ENCODE measurements around the gene BFSP2.
"Not testable (repeated sequence)": the region's sequence is repeated elsewhere in the genome, so short reads cannot be mapped to it uniquely, and the experiment has no call there.

BFSP2 gene

GRCh38 chr3:133457465-133458067, 57.7 kb downstream of the BFSP2 start:
- DNase-seq (ENCODE audit: low read depth) = no peak

- DNase-seq (ENCODE audit: low read depth) = peak; percentile 26
Observed at GRCh38 chr3:133459400-133459799, 59.5 kb downstream of the BFSP2 start.

DNA sequence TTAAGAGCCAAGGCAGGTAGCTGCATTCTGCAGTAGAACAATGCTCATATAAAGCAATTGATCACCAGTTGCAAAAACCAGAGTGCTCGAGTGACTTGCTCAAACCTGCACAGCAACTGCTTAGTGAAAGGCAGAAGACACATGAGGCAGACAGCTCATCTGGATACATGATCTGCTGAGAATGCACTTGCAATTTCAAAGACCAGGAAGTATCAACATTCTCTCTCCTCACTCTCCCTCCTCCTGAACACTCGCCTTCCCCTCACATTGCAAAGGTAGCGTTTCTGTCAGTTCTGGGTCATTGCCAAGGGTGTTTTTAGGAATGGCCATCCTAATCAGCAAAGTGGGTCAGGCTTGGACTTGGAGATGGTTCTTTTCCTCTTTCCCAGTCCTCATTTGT, 61.0 kb downstream of the BFSP2 start:
- no peak for DNase-seq (ENCODE audit: low read depth)

DNA sequence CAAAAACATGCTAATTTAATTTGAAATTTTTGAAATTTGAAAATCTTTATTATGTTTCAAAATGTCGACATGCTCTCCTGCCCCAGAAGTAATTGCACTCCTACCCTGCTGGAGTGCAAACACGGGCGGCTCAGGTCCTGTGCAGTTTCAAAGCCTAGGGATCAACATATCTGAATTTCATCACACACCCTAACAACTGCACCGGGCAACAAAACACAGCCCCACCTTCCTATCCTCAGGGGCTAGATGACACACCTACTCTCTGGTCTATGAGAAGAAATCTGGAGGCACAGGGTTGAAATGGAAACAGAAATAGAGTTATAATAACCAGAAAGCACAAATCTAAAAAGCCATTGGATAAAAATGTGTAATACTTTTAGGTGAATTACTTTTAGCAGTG, 61.4 kb downstream of the BFSP2 start:
- no peak for DNase-seq (ENCODE audit: low read depth)

- no peak for DNase-seq (ENCODE audit: low read depth)
Observed at GRCh38 chr3:133463347-133463860, 63.5 kb downstream of the BFSP2 start.

DNA sequence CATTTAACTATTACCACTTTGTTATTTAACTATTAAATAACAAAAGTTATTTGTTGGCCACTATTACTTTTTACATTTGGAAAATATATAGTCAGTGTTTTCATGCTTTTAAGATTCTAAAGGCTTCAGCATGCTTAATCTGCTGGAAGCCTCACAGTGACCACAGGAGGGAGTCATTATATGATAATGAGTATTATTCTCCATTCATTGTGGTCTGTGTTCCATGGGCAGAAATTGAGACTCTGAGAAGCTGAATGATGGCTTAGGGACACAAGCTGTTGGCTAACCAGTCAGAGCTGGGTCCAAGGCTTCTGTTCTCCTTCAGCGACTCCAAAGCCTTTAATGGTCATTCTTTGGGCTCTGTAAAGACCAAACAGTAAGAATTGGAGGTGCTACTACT, 64.7 kb downstream of the BFSP2 start:
- DNase-seq (ENCODE audit: low read depth) = peak; percentile 53

- DNase-seq (ENCODE audit: low read depth) = peak; percentile 12
Observed at GRCh38 chr3:133466531-133467386, 66.9 kb downstream of the BFSP2 start.

DNA sequence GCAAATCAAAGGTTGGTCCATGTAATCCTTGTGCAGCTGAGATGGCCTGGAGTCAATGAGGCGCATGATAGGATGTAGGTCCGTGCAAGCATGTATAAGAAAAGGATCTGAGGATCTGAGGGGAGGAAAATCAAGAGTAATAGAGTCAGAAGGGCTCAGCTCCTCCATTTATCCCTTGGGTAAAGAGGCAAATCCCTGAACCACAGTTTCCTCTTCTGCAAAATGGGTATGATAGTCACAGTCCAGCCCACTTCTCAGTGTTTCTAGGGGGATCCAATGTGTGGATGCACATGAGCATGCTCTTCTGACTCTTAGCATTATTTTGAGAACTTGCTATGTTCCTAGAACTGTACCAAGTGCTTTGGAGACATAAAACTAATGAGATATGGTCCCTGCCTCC, 67.9 kb downstream of the BFSP2 start:
- DNase-seq (ENCODE audit: low read depth) = no peak

DNA sequence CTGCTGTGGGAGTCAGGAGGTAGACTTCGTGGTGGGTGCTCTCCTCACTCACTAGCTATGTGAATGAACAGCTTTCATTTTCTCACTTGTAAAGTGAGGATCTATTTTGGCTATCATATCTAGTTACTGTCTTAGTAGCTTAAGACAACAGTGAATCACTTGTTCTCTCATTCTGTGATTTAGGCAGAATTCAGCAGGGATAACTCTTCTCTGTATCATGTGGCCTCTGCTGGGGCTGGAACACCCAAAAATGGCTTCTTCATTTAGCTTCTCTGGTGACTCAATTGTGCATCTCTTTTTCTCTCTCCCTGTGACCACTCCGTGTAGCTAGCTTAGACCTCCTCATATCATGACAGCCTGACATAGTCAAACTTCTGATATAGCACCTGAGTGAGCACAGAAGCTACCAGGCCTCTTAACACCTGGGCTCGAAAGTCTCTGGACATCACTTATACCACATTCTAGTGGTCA, 68.4 kb downstream of the BFSP2 start:
- DNase-seq (ENCODE audit: low read depth) = no peak

- DNase-seq (ENCODE audit: low read depth) = peak; percentile 77
Observed at GRCh38 chr3:133469140-133469731, 69.4 kb downstream of the BFSP2 start.

GRCh38 chr3:133472242-133472641, 72.4 kb downstream of the BFSP2 start:
- peak; percentile 45 for DNase-seq (ENCODE audit: low read depth)

DNA sequence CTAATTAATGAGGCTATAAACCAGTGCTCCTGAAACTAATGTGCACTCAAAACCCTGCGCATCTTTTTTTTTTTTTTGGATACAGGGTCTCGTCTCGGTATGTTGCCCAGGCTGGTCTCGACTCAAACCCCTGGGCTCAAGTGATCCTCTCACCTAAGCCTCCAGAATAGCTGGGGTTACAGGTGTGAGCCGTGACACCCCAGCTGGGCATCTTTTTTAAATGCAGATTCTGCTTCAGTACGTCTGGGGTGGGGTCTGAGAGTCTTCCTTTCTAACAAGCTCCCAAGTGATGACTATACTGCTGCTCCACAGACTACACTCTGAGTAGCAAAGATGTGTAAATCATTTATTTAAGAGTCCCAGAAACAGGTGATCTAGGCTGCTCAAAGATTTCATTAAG, 73.0 kb downstream of the BFSP2 start:
- no peak for DNase-seq (ENCODE audit: low read depth)

DNA sequence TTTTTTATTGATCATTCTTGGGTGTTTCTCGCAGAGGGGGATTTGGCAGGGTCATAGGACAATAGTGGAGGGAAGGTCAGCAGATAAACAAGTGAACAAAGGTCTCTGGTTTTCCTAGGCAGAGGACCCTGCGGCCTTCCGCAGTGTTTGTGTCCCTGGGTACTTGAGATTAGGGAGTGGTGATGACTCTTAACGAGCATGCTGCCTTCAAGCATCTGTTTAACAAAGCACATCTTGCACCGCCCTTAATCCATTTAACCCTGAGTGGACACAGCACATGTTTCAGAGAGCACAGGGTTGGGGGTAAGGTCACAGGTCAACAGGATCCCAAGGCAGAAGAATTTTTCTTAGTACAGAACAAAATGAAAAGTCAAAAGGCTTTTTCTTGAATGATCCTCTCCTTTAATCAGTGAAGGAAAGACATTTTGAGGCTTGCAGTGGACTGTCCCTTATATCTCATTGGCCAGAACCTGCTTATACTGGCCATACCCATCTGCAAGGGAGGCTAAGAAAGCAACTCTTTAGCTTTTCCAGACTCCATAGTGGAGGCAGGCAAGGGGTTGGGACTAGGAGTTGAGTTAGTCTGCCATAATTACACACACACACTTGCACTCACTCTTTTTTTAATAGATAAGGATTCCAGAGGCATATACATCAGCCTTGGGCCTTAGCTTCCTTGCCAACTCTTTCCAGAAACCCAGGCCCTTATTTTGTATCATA, 73.8 kb downstream of the BFSP2 start:
- DNase-seq (ENCODE audit: low read depth) = not testable (repeated sequence)

DNA sequence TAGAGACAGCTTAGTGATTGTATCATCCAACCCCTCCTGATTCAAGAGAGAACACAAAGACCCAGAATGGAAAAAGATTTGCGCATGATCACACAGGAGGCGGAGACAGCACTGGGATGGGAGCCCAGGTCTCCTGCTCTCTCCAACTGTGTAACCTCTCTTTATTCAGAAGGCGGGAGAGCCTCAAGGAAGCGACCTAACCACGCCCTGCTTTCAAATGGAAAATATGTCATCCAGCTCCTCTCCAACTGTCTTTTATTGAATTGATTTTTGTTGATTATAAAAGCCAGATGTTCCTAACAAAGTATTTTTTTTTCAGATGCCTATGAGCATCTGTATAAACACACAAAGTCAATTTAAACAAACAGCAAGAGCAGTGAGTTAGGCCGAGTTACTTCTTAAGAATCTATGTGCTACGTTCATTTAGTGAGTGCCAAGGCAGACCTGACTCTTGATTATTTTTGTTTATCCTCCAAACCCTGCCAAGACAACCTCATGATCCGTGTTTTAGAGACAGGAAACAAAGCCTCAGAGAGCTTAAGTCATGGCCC, 74.5 kb downstream of the BFSP2 start:
- peak; percentile 97 for DNase-seq (ENCODE audit: low read depth)

DNA sequence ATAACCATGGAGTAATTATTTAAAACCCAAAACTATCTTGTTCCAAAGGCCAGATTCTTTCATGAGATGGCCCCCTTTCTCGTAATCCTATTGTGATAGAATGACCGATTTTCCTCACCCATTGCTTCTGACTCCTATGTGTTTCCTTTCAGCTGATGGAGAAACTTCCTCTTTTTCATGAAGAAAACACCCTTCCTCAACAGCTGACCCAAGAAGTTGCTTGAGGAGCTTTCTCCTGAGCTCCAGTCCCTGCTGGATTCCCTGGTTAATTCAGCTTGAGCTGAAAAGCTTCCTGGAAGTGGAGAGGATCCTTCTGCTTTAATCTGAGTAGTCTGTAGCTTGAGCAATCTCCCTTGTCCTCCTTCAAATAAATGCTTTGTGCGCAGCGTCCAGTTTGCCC, 75.0 kb downstream of the BFSP2 start:
- no peak for DNase-seq (ENCODE audit: low read depth)

GRCh38 chr3:133475245-133476010, 75.6 kb downstream of the BFSP2 start:
- DNase-seq (ENCODE audit: low read depth) = no peak

GRCh38 chr3:133476971-133477375, 77.1 kb downstream of the BFSP2 start:
- DNase-seq (ENCODE audit: low read depth) = no peak

DNA sequence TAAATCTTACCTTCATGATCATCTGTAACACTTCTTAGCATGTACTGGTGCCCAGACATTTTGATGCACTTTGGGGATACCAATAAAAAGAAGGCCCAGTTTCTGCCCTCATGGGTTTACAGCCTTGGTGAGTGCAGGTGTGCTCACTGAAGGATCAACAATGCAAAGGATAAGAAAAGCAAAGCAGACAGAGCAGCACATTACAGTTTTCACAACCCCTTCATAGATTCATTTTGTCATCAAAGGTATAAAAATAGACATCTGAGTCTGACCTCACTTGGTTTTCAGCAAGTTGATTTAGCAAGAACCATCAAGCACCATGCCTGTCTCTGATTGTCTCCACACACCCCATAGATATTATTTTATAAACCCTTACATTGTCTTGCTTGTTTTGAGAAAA, 77.6 kb downstream of the BFSP2 start:
- no peak for DNase-seq (ENCODE audit: low read depth)

DNA sequence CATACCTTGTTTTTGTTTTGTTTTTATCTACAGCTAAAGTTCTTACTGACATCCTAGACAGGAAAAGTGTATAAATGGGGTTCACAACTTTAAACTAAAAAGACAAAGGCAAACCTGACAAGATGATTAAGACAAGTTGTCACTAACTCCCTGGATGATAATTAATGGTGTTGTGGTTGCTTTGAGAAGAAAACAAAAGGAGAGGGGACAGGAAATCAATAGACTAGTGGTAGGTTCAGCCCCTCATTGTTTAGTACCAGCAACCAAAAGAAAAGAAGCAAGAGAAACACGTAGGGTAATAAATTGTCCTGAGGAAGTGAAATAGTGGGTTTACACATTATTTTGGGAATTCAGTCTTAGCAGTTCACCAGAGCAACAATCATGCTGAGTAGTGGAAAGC, 78.8 kb downstream of the BFSP2 start:
- DNase-seq (ENCODE audit: low read depth) = no peak

DNA sequence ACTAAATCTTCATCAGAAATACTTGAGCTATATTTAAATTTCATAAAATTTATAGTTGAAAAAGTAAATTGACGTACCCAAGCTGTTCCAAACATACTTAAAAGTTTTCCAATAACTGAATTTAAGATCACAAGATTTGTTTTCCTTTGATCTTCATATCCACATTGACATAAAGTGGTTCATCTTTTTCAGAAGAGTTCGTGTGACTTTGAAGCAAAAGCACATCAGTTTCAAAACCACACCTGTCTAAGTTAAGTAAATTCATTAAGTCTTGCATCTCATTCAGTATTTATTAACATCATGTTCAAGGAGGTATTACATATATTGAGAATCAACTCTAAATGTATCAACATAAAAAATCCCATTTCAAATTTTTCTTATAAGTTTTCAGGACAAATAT, 79.5 kb downstream of the BFSP2 start:
- DNase-seq (ENCODE audit: low read depth) = no peak

Data from fibroblast of gingiva (primary cell).